NCI-H510A (cell line): Measurements from ENCODE around the gene GTF2H3.

Experiments used
- DNase-seq: peaks from one replicate; lab custom pipeline; 2025; lab: John Stamatoyannopoulos, UW

Gene GTF2H3

GRCh38 chr12:123645878-123646277, 12.2 kb downstream of the GTF2H3 start:
- DNase-seq: no peak

GRCh38 chr12:123648401-123648800, 14.8 kb downstream of the GTF2H3 start:
- DNase-seq: no peak

- no peak for DNase-seq
Measured at GRCh38 chr12:123654129-123654701, 20.6 kb downstream of the GTF2H3 start.

- no peak for DNase-seq
Measured at GRCh38 chr12:123655420-123655819, 21.8 kb downstream of the GTF2H3 start.

GRCh38 chr12:123656392-123656791, 22.8 kb downstream of the GTF2H3 start:
- no peak for DNase-seq

GRCh38 chr12:123657211-123657610, 23.6 kb downstream of the GTF2H3 start:
- DNase-seq: no peak

GRCh38 chr12:123659996-123660727, 26.5 kb downstream of the GTF2H3 start:
- no peak for DNase-seq

GRCh38 chr12:123667771-123668170, 34.1 kb downstream of the GTF2H3 start:
- no peak for DNase-seq

GRCh38 chr12:123670882-123671728, 37.5 kb downstream of the GTF2H3 start, which contains the start of gene TCTN2:
Gene TCTN2 (plus strand): TSS chr12:123671113. CDS start chr12:123671241, 128 bp downstream.
- DNase-seq: peak; percentile 95

- no peak for DNase-seq
Measured at GRCh38 chr12:123671876-123672275, 38.2 kb downstream of the GTF2H3 start.

GRCh38 chr12:123675436-123675835, 41.8 kb downstream of the GTF2H3 start:
- no peak for DNase-seq

GRCh38 chr12:123676616-123677320, 43.1 kb downstream of the GTF2H3 start:
- DNase-seq: no peak

- DNase-seq: no peak
Measured at GRCh38 chr12:123678981-123679380, 45.4 kb downstream of the GTF2H3 start.

- no peak for DNase-seq
Measured at GRCh38 chr12:123681605-123682004, 48.0 kb downstream of the GTF2H3 start.

- no peak for DNase-seq
Measured at GRCh38 chr12:123683964-123684363, 50.3 kb downstream of the GTF2H3 start.

- no peak for DNase-seq
Measured at GRCh38 chr12:123686636-123687190, 53.1 kb downstream of the GTF2H3 start.

GRCh38 chr12:123690191-123690840, 56.7 kb downstream of the GTF2H3 start:
- DNase-seq: no peak

- no peak for DNase-seq
Measured at GRCh38 chr12:123696207-123696606, 62.6 kb downstream of the GTF2H3 start.

- no peak for DNase-seq
Measured at GRCh38 chr12:123696646-123697045, 63.0 kb downstream of the GTF2H3 start.

- DNase-seq: no peak
Measured at GRCh38 chr12:123705935-123706334, 72.3 kb downstream of the GTF2H3 start.

- no peak for DNase-seq
Measured at GRCh38 chr12:123707466-123707865, 73.8 kb downstream of the GTF2H3 start.
